K562 (cell line): ENCODE data around the gene PHETA2.
"Not testable (repeated sequence)": the region's sequence is repeated elsewhere in the genome, so short reads cannot be mapped to it uniquely, and the experiment has no call there.

ENCODE experiments used
- CBX8 ChIP-seq: fragments of 200-600 bp; sonication (generic); IDR thresholded peaks from 2 replicates; pipeline ENCODE4 v1.6.1; 2012; ENCODE audit warnings: borderline replicate concordance, mixed run types, low read depth, mild to moderate bottlenecking, moderate library complexity, mixed read lengths, low read length, control low read depth, inconsistent platforms; ENCODE audit not compliant: poor library complexity, severe bottlenecking; ENCODE audit errors: extremely low read depth
- ZSCAN32 ChIP-seq: fragments of 450-650 bp; formaldehyde crosslinking; IDR thresholded peaks from 2 replicates; pipeline ENCODE4 v1.4.0; 2020; ENCODE audit warnings: mild to moderate bottlenecking, moderate library complexity
- TF ChIP-seq, protein P1 (sequence below), 3 experiments: IDR thresholded peaks in 2 of 3; conservative IDR thresholded peaks in 1 of 3; 2 replicates each; pipeline ENCODE4 v1.5.1; 2011 to 2012; ENCODE audit warnings: low read length in 3 of 3, mild to moderate bottlenecking in 3 of 3, control low read depth in 2 of 3, improper control_type of control experiment in 1 of 3, inconsistent platforms in 1 of 3, low read depth in 1 of 3, mixed read lengths in 1 of 3, moderate library complexity in 1 of 3; ENCODE audit not compliant: insufficient read depth in 2 of 3
- TF ChIP-seq, protein P2 (sequence below): fragments of 150-350 bp; conservative IDR thresholded peaks from 2 replicates; pipeline ENCODE4 v1.6.1; 2014; ENCODE audit warnings: low read length

DNA sequence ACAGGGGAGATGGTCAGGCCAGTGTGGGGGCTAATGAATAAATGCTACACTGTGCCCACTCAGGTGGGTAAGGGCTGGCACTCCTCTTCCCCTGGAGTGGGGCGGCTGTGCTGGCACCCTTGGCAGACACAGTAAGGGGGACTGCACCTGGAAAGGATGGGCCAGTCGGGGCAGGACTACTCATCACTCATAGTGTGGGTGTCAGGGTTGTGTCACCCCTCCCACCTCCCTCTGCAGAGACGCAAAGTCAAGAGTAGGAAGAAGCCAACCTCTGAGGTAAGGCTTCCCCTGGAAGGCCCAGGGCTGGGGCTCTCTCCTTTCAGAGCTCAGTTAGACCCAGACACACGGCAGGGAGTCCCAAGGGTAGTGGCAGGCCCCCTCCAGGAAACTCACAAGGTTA lies 49.5 kb downstream of the PHETA2 start:
- TF ChIP-seq, protein P1, sequence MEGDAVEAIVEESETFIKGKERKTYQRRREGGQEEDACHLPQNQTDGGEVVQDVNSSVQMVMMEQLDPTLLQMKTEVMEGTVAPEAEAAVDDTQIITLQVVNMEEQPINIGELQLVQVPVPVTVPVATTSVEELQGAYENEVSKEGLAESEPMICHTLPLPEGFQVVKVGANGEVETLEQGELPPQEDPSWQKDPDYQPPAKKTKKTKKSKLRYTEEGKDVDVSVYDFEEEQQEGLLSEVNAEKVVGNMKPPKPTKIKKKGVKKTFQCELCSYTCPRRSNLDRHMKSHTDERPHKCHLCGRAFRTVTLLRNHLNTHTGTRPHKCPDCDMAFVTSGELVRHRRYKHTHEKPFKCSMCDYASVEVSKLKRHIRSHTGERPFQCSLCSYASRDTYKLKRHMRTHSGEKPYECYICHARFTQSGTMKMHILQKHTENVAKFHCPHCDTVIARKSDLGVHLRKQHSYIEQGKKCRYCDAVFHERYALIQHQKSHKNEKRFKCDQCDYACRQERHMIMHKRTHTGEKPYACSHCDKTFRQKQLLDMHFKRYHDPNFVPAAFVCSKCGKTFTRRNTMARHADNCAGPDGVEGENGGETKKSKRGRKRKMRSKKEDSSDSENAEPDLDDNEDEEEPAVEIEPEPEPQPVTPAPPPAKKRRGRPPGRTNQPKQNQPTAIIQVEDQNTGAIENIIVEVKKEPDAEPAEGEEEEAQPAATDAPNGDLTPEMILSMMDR (IDR thresholded peaks at IDR 0.05 in 2 of 3, conservative IDR thresholded peaks at IDR 0.05 in 1 of 3; ENCODE audit: insufficient read depth in 2 of 3, low read depth in 1 of 3, low read length in 3 of 3) = not testable (repeated sequence)
- TF ChIP-seq CBX8; ZSCAN32 (CRISPR knock-in tag): not testable (repeated sequence)
- TF ChIP-seq, protein P2, sequence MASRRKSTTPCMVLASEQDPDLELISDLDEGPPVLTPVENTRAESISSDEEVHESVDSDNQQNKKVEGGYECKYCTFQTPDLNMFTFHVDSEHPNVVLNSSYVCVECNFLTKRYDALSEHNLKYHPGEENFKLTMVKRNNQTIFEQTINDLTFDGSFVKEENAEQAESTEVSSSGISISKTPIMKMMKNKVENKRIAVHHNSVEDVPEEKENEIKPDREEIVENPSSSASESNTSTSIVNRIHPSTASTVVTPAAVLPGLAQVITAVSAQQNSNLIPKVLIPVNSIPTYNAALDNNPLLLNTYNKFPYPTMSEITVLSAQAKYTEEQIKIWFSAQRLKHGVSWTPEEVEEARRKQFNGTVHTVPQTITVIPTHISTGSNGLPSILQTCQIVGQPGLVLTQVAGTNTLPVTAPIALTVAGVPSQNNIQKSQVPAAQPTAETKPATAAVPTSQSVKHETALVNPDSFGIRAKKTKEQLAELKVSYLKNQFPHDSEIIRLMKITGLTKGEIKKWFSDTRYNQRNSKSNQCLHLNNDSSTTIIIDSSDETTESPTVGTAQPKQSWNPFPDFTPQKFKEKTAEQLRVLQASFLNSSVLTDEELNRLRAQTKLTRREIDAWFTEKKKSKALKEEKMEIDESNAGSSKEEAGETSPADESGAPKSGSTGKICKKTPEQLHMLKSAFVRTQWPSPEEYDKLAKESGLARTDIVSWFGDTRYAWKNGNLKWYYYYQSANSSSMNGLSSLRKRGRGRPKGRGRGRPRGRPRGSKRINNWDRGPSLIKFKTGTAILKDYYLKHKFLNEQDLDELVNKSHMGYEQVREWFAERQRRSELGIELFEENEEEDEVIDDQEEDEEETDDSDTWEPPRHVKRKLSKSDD = not testable (repeated sequence)
